ENCODE data around the gene CDC42EP4.

CDC42EP4 gene

DNA sequence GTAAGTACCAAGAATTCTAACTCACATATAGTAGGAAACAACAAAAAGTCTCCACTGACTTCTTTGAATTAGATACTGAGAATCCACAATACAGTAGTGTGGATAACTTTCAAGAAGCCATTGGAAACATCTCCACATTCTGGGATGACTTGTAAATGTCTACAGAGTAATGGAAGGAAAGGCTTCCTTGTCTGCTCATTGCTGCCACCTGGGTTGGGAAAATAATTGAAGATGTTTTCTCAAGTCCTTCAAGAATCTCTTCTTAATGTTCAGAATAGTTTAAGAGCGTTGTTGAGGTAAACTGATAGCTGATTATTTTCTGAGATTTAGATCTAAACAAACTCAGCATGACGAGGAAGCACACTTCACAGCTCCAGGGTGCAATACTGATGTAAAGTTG lies 64.1 kb downstream of the CDC42EP4 start:
- DNase-seq, result no peak

DNA sequence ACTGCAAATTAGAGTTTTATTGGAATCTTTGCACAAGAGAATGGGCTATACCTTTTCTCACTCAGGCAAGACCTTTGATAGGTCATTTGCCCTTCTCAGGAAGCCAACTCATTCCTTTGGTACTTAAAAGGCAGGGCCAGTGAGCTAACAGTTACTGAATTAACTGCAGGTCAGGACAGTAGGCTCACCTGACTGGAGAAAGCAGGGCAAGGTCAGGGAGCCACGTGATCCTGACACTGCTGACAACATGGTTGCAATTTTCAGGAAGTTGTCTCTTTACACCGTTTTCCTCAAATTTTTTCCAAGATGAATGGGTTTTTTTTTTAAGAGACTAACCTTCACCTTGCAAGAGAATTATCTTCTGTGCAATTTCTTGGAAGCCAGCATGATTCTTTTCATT lies 71.2 kb downstream of the CDC42EP4 start:
- DNase-seq, result no peak

DNA sequence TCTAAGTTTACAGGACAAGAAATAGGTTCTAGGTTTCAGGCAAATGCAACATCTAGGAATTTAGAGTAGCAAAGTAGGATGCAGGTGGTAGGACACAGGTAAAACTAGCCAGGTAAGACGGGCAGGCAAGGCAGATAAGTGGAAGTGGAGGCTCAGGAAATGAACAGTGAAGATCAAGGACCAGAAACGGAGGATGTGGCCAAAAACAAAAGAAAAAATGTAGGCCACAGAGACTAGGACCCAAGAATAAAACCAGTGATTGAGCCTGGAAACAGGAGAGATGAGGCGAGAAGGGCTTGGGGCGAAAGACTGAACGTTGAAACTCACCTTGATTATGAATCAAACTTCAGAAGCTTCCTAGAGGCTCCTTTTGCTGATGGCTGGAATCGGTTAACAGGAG lies 74.1 kb downstream of the CDC42EP4 start:
- DNase-seq, result no peak

DNA sequence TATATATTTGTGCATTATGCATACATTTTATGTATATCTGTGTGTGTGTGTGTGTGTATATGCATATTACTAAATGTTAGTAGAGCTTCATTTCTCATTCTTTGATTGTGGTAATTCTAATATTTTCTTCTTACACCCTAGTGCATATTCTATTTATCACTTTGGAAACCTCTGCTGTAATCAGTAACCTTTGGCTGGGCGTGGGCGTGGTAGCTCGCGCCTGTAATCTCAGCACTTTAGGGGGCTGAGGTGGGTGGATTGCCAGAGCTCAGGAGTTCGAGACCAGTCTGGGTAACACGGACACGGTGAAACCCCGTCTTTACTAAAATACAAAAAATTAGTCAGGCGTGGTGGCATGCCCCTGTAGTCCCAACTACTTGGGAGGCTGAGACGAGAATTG lies 77.1 kb downstream of the CDC42EP4 start:
- DNase-seq, result no peak
